ENCODE measurements around the gene ANP32D.
"Not testable (repeated sequence)": the region's sequence is repeated elsewhere in the genome, so short reads cannot be mapped to it uniquely, and the experiment has no call there.

Gene ANP32D

DNA sequence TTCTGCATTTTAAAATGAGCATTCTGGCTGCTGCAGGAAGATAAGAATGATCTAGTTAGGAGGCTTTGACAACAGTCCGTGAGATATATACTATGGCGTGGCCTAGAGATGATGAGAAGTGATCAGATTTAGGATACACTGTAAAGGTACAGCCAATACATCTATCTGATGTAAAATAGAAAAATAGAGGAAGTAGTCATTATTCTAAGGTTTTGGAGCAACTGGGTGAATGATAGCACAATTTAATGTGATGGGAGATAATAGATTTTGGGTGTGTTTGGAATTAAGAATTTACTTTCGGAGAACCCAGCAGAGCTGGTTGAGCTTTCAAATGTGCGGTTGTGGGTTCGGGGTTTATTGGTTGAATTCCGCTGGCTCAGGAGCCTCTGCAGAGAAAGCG is at the start of gene ANP32D:
Gene ANP32D (plus strand): TSS at position 301 of the 400 bp plus-strand sequence. CDS start 106 bp downstream, outside the sequence.
- no peak for DNase-seq (ENCODE audit: low spot score)

- no peak for DNase-seq (ENCODE audit: low spot score)
These were observed 49.2 kb upstream of the ANP32D start for GRCh38 chr12:48423171-48423570.

- DNase-seq (ENCODE audit: low spot score) = no peak
These were observed 47.7 kb upstream of the ANP32D start for GRCh38 chr12:48424644-48425043.

GRCh38 chr12:48434016-48434415 is 38.3 kb upstream of the ANP32D start:
- not testable (repeated sequence) for DNase-seq (ENCODE audit: low spot score)

DNA sequence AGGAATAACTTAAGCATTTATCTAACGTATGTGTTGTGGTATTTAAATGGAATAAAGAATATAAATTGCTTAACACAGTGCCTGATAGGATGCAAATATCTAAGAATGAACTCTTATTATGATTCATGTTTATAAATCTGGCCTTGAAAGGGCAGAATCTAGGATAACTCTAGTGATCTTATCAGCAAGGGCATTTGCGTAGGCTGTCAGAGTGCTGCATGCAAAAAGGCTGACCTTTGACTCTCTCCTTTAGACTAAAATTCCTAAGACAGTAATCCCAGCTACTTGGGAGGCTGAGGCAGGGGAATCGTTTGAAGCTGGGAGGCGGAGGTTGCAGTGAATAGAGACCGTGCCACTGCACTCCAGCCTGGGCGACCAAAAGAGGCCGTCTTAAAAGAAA is 31.3 kb upstream of the ANP32D start:
- DNase-seq (ENCODE audit: low spot score) = no peak

DNA sequence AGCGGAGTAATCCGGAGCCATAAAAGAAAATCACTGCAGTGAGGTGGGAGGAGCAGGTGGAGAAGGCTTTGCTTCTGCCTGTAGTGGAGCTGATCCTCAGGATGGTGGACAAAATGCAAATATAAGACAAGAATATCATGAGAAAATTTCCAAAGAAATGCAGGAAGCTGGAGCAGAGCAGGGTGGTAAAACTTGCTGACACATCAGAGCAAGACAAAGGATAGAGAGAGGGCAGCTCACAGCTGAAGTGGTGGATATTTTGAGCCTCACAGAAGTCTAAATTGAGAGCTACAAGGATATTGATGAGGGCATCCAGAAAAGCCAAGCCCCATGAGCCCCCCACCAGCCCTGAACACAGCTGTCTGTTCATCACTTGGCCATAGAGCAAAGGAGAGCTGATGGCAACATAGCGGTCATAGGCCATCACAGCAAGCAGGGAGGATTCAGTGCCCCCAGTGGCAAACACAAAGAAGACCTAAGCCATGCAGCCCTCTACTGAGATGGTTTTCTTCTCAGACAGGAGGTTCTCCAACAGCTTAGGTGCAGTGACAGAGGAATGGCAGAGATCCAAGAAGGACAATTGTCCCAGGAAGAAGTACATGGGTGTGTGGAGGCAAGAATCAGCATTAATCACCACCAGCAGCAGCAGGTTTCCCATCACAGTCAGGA is 30.0 kb upstream of the ANP32D start:
- no peak for DNase-seq (ENCODE audit: low spot score)

- DNase-seq (ENCODE audit: low spot score) = no peak
These were observed 26.8 kb upstream of the ANP32D start for GRCh38 chr12:48445538-48445937.

DNA sequence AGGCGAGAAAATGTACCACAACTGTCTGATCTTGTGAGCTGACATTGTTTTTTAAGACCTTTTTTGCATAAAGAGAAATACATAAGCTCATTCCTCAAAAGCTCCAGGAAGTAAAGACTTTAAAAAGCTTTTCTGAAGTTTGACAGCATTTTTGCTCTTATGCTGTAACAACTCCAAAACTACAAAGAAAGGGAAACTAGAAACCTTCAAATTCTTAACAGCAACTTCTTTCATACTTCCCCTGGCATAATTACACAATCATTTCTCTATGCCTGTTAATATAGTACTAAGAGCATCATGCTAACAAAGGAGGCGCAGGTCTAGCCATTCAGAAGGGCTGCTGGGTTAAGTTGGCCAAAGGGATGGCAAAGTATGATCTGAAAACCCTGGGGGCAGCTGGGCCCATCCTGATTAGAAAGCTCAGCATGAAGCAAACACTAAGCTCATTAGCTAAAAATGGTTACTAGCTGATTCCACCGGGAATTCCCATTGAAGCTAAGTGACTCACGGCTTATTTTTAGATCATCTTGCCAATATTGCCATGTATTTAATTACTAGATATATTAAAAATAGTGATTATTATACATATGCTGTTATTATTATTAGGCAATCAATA is 26.1 kb upstream of the ANP32D start:
- DNase-seq (ENCODE audit: low spot score) = no peak

DNA sequence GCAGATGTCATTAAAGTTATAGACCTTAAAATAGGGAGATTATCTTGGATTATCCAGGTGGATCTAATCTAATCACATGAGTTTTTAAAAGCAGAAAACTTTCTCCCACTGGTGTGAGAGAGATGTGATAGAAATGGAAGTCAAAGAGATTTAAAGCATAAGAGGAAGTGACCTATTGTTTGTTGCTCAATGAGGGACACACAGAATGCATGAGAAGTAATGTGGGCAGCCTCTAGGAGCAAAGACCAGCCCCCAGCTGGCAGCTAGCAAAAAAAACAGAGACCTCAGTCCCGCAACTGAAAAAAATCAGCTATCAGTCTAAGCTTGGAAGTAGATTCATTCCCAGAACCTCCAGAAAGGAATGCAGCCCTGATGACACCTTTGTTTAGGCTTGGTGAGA is 24.6 kb upstream of the ANP32D start:
- no peak for DNase-seq (ENCODE audit: low spot score)

DNA sequence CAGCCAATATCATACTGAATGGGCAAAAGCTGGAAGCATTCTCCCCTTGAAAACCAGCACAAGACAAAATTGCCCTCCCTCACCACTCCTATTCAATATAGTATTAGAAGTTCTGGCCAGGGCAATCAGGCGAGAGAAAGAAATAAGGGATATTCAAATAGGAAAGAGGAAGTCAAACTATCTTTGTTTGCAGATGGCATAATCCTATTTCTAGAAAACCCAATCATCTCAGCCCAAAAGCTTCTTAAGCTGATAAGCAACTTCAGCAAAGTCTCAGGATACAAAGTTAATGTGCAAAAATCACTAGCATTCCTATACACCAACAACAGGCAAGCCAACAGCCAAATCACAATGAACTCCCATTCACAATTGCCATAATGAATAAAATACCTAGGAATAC is 21.0 kb upstream of the ANP32D start:
- DNase-seq (ENCODE audit: low spot score) = no peak

- DNase-seq (ENCODE audit: low spot score) = not testable (repeated sequence)
These were observed 19.4 kb upstream of the ANP32D start for GRCh38 chr12:48452961-48453360.

DNA sequence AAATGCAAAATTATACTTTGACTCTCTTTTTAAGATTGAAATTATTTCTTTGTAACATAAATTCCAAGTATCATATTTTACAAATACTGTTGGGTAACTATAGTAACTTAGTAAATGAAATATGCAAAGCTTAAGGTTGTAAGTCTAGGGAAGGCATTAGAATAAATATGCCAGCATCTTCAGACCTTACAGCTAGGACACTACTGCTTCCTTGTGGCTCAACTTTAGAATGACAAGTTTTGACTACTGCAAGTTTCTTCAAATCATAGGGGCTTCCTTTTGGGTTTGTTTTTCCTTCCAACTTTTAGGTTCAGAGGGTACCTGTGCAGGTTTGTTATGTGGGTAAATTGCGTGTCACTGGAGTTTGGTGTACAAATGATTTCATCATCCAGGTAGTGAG is 17.7 kb upstream of the ANP32D start:
- peak; percentile 40 for DNase-seq (ENCODE audit: low spot score)

- DNase-seq (ENCODE audit: low spot score) = no peak
These were observed 17.2 kb upstream of the ANP32D start for GRCh38 chr12:48455116-48455515.

- no peak for DNase-seq (ENCODE audit: low spot score)
These were observed 13.1 kb upstream of the ANP32D start for GRCh38 chr12:48459259-48459658.

DNA sequence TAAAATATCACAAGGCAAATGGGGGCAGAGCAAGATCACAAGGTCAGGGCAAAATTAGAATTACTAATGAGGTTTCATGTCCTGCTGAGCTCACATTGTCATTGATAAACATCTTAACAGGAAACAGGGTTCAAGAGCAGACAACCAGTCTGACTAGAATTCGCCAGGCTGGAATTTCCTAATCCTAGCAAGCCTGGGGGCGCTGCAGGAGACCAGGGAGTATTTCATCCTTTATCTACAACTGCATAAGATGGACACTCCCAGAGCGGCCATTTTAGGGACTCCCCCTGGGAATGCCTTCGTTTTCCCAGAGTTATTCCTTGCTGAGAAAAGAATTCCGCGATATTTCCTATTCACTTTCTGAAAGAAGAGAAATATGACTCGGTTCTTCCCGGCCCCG is 3.3 kb upstream of the ANP32D start:
- not testable (repeated sequence) for DNase-seq (ENCODE audit: low spot score)

DNA sequence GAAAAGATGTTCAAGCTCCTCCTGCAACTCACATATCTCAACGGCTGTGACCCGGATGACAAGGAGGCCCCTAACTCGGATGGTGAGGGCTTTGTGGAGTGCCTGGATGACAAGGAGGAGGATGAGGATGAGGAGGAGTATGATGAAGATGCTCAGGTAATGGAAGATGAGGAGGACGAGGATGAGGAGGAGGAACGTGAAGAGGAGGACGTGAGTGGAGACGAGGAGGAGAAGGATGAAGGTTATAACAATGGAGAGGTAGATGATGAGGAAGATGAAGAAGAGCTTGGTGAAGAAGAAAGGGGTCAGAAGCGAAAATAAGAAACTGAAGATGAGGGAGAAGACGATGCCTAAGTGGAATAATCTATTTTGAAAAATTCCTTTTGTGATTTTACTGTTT is 702 bp downstream of the ANP32D start:
- DNase-seq (ENCODE audit: low spot score) = no peak

GRCh38 chr12:48474497-48474896 is 2.1 kb downstream of the ANP32D start:
- DNase-seq (ENCODE audit: low spot score) = not testable (repeated sequence)

GRCh38 chr12:48482198-48482597 is 9.8 kb downstream of the ANP32D start, which contains the start of gene C12orf54:
TSS of gene C12orf54 (plus strand) at chr12:48482498. CDS start at chr12:48483297, 799 bp downstream.
- no peak for DNase-seq (ENCODE audit: low spot score)

GRCh38 chr12:48482930-48483329 is 10.6 kb downstream of the ANP32D start:
- DNase-seq (ENCODE audit: low spot score) = no peak

GRCh38 chr12:48486261-48486660 is 13.9 kb downstream of the ANP32D start:
- DNase-seq (ENCODE audit: low spot score) = no peak

DNA sequence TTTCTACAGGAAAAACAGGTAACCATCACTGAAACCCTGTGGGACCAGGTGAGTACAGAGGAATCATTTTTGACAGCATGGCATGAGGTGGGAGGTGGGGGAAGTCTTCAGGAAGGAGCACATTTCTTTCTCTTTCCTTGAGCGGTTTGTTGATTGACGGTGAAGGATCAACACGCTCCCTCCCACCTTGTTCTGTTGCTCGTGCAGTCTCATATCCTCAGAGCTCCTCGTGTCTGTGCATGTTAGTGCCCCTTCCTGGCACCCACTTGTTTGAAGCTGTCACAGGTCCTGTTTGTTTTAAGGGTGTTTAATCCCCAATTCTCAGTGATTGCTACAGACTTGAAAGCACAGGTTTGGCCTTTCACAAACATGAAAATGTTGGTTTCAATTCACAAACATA is 14.3 kb downstream of the ANP32D start:
- DNase-seq (ENCODE audit: low spot score) = no peak

- peak; percentile 18 for DNase-seq (ENCODE audit: low spot score)
These were observed 16.7 kb downstream of the ANP32D start for GRCh38 chr12:48489012-48489411.

DNA sequence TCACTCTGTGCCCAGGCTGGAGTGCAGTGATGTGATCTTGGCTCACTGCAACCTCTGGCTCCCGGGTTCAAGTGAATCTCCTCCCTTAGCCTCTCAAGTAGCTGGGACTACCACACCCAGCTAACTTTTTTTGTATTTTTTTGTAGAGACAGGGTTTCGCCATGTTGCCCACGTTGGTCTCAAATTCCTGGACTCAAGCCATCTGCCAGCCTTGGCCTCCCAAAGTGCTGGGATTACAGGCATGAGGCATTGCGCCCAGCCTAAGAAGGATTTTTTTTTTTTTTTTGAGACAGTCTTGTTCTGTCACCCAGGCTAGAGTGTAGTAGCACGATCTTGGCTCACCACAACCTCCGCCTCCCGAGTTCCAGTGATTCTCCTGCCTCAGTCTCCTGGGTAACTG is 17.1 kb downstream of the ANP32D start:
- not testable (repeated sequence) for DNase-seq (ENCODE audit: low spot score)

DNA sequence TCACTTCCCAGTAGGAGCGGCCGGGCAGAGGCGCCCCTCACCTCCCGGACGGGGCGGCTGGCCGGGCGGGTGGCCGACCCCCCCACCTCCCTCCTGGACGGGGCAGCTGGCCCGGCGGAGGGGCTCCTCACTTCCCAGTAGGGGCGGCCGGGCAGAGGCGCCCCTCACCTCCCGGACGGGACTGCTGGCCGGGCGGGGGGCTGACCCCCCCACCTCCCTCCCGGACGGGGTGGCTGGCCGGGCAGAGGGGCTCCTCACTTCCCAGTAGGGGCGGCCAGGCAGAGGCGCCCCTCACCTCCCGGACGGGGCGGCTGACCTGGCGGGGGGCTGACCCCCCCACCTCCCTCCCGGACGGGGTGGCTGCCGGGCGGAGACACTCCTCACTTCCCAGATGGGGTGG is 27.9 kb downstream of the ANP32D start:
- DNase-seq (ENCODE audit: low spot score) = not testable (repeated sequence)

All from AG08395 (cell line).